HL-60 (cell line): ENCODE results near the gene ARMC2.

Source experiments
- DNase-seq, 2 experiments: peaks; one replicate each; pipeline ENCODE4 v3.0.0-alpha.2; 2010 to 2020; ENCODE audit warnings: low read depth in 1 of 2, low spot score in 1 of 2
- H3K27ac ChIP-seq: fragments of 250-450 bp; sonication (Bioruptor Pico); replicated peaks from 2 replicates; pipeline ENCODE4 v1.5.1; 2020; ENCODE audit warnings: mild to moderate bottlenecking, moderate library complexity
- H3K27me3 ChIP-seq: fragments of 250-450 bp; sonication (Bioruptor Pico); 2 replicates; pipeline ENCODE4 v1.5.1; 2021; ENCODE audit warnings: mild to moderate bottlenecking, moderate library complexity; ENCODE audit not compliant: insufficient read depth, poor library complexity, severe bottlenecking
- H3K4me3 ChIP-seq: replicated peaks from 2 replicates; pipeline ENCODE4 v1.5.1; 2011; ENCODE audit warnings: mild to moderate bottlenecking, control low read depth, low read length; ENCODE audit not compliant: insufficient read depth
- GABPA ChIP-seq: IDR thresholded peaks from 2 replicates; pipeline ENCODE4 v1.6.1; 2012; ENCODE audit warnings: low read depth
- POLR2AphosphoS5 ChIP-seq: IDR thresholded peaks from 2 replicates; pipeline ENCODE4 v1.6.1; 2012; ENCODE audit warnings: low read depth
- SPI1 ChIP-seq: IDR thresholded peaks from 2 replicates; pipeline ENCODE4 v1.6.1; 2012; ENCODE audit warnings: low read depth, mild to moderate bottlenecking, borderline replicate concordance
- TF ChIP-seq, protein P1 (sequence below): IDR thresholded peaks from one replicate; pipeline ENCODE4 v1.5.1; 2011; ENCODE audit warnings: low read length, control low read depth, inconsistent platforms; ENCODE audit not compliant: insufficient read depth
- TF ChIP-seq, protein P2 (sequence below): IDR thresholded peaks from 2 replicates; pipeline ENCODE4 v1.6.1; 2012; ENCODE audit warnings: low read depth; ENCODE audit not compliant: insufficient replicate concordance

ARMC2 gene

DNA sequence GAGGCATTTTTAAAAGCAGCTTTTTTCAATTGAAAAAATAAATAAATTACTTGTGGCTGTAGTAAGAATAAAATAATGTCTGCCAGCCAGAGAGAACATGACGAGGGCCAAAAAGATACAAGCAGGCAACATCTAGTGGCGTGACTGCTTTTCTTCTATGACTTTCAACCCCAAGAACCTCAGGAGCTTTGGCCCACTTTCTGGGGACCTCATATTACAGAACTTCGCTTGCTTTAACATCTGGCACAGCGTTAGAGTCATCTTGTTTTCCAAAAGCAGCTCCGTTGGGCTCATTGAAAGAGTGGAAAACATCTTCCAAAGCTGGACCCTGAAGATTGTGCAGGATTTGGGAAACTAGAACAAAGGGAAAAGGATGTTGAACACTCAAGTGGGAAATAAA is 67.0 kb downstream of the ARMC2 start:
- no peak overlapping the region for H3K27ac ChIP-seq

DNA sequence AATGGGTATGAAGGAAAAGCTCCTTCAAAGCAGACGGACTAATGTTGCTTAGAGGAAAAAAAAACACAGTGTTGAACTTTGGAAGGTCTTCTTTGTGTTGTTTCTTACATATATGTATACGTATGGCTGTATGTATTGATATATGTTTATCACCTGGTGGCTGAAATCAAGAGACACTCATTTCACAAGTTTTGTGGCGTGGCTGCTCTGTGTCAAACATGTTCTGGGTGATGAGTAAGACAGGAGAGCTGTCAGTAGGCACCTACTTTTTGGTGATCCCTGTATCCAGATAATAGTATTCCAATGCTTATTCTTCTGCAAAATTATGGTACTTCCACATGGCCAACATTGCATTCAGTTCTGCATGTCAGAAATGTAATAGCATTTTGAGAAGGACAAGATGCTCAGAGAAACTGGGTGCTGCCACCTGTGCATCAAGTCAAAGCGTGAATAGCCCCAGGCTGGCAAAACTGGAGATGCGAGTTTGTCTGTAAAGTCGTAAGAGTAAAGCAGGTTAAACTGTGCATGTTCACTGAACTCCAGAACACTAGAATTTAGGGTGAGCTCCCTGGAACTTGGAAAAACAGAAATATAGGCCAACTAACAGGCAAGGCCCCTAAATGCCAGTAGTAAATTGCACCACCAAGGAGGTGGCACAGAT is 67.9 kb downstream of the ARMC2 start:
- TF ChIP-seq SPI1 (no peak), GABPA (no peak), POLR2AphosphoS5 (no peak)
- TF ChIP-seq, protein P1, sequence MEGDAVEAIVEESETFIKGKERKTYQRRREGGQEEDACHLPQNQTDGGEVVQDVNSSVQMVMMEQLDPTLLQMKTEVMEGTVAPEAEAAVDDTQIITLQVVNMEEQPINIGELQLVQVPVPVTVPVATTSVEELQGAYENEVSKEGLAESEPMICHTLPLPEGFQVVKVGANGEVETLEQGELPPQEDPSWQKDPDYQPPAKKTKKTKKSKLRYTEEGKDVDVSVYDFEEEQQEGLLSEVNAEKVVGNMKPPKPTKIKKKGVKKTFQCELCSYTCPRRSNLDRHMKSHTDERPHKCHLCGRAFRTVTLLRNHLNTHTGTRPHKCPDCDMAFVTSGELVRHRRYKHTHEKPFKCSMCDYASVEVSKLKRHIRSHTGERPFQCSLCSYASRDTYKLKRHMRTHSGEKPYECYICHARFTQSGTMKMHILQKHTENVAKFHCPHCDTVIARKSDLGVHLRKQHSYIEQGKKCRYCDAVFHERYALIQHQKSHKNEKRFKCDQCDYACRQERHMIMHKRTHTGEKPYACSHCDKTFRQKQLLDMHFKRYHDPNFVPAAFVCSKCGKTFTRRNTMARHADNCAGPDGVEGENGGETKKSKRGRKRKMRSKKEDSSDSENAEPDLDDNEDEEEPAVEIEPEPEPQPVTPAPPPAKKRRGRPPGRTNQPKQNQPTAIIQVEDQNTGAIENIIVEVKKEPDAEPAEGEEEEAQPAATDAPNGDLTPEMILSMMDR: no peak
- TF ChIP-seq, protein P2, sequence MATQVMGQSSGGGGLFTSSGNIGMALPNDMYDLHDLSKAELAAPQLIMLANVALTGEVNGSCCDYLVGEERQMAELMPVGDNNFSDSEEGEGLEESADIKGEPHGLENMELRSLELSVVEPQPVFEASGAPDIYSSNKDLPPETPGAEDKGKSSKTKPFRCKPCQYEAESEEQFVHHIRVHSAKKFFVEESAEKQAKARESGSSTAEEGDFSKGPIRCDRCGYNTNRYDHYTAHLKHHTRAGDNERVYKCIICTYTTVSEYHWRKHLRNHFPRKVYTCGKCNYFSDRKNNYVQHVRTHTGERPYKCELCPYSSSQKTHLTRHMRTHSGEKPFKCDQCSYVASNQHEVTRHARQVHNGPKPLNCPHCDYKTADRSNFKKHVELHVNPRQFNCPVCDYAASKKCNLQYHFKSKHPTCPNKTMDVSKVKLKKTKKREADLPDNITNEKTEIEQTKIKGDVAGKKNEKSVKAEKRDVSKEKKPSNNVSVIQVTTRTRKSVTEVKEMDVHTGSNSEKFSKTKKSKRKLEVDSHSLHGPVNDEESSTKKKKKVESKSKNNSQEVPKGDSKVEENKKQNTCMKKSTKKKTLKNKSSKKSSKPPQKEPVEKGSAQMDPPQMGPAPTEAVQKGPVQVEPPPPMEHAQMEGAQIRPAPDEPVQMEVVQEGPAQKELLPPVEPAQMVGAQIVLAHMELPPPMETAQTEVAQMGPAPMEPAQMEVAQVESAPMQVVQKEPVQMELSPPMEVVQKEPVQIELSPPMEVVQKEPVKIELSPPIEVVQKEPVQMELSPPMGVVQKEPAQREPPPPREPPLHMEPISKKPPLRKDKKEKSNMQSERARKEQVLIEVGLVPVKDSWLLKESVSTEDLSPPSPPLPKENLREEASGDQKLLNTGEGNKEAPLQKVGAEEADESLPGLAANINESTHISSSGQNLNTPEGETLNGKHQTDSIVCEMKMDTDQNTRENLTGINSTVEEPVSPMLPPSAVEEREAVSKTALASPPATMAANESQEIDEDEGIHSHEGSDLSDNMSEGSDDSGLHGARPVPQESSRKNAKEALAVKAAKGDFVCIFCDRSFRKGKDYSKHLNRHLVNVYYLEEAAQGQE: no peak
- Histone ChIP-seq H3K27ac (no peak overlapping the region), H3K4me3 (no peak overlapping the region), H3K27me3 (no peaks in the 10 kb centered on the region)
- DNase-seq: no peak

More for the DNA sequence above, 67.0 kb downstream of the ARMC2 start:
- DNase-seq: no peak
- H3K4me3 ChIP-seq: no peak overlapping the region
- H3K27me3 ChIP-seq: no peaks in the 10 kb centered on the region
- TF ChIP-seq GABPA (no peak), SPI1 (no peak), POLR2AphosphoS5 (no peak)
- TF ChIP-seq, protein P2: no peak
- TF ChIP-seq, protein P1: no peak

DNA sequence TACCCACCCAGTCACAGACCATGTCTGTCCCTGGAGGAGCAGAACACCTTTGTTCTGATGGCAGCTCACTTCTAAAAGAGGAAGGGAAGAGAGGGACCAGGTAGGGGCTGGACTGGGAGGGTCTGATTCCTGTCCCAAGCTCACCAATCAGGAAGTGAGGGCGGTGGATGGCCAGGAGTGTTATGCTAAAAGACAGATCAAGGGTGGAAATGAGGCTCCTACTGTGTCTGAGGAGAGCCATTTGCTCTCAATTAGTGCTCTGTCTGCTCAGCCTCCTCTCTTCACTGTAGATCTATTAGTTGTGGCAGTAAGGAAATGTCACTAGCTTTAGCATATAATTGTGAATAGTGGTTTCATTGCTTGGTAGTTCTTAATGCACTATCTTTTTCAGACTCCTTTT is 72.5 kb downstream of the ARMC2 start:
- no peak overlapping the region for H3K27ac ChIP-seq
- TF ChIP-seq GABPA: no peak
- TF ChIP-seq, protein P1: no peak
- TF ChIP-seq, protein P2: no peak
- no peak for TF ChIP-seq POLR2AphosphoS5
- no peak for TF ChIP-seq SPI1
- no peak overlapping the region for H3K4me3 ChIP-seq
- no peak for DNase-seq
- no peaks in the 10 kb centered on the region for H3K27me3 ChIP-seq
